Ishikawa (cell line): ENCODE data around the gene FAM120B.
A peak's percentile ranks its signal among the peaks of the same experiment; 100 is the strongest.

Experiments
- CEBPB ChIP-seq: IDR thresholded peaks from 2 replicates; pipeline ENCODE4 v1.6.1; 2012
- CREB1 ChIP-seq: IDR thresholded peaks from 2 replicates; pipeline ENCODE4 v1.6.1; 2012; ENCODE audit warnings: low read depth
- EGR1 ChIP-seq: IDR thresholded peaks from 2 replicates; pipeline ENCODE4 v1.6.1; 2012
- EP300 ChIP-seq: IDR thresholded peaks from 2 replicates; pipeline ENCODE4 v1.6.1; 2012; ENCODE audit warnings: borderline replicate concordance
- FOXM1 ChIP-seq: IDR thresholded peaks from 2 replicates; pipeline ENCODE4 v1.6.1; 2012; ENCODE audit warnings: low read depth, borderline replicate concordance
- MAX ChIP-seq: IDR thresholded peaks from 2 replicates; pipeline ENCODE4 v1.6.1; 2012
- NFIC ChIP-seq: IDR thresholded peaks from 2 replicates; pipeline ENCODE4 v1.6.1; 2012
- RAD21 ChIP-seq: IDR thresholded peaks from 2 replicates; pipeline ENCODE4 v1.6.1; 2012; ENCODE audit warnings: low read depth
- REST ChIP-seq: IDR thresholded peaks from 2 replicates; pipeline ENCODE4 v1.6.1; 2012; ENCODE audit warnings: low read depth, mild to moderate bottlenecking
- TAF1 ChIP-seq: IDR thresholded peaks from 2 replicates; pipeline ENCODE4 v1.6.1; 2012; ENCODE audit warnings: low read depth, mild to moderate bottlenecking
- TCF12 ChIP-seq: IDR thresholded peaks from 2 replicates; pipeline ENCODE4 v1.6.1; 2012; ENCODE audit warnings: low read depth
- TEAD4 ChIP-seq: IDR thresholded peaks from 2 replicates; pipeline ENCODE4 v1.6.1; 2012
- USF1 ChIP-seq: IDR thresholded peaks from 2 replicates; pipeline ENCODE4 v1.6.1; 2012
- YY1 ChIP-seq: IDR thresholded peaks from 2 replicates; pipeline ENCODE4 v1.6.1; 2012; ENCODE audit warnings: low read depth
- ZBTB7A ChIP-seq: IDR thresholded peaks from 2 replicates; pipeline ENCODE4 v1.6.1; 2012; ENCODE audit warnings: low read depth

FAM120B gene

GRCh38 chr6:170442596-170442995 is 136.0 kb downstream of the FAM120B start:
- TF ChIP-seq FOXM1: no peak
- no peak for TF ChIP-seq CEBPB
- no peak for TF ChIP-seq USF1
- no peak for TF ChIP-seq CREB1
- no peak for TF ChIP-seq EGR1
- no peak for TF ChIP-seq TEAD4
- no peak for TF ChIP-seq MAX
- TF ChIP-seq TCF12: no peak
- TF ChIP-seq RAD21: no peak
- TF ChIP-seq EP300: no peak
- TF ChIP-seq TAF1: no peak
- no peak for TF ChIP-seq YY1
- TF ChIP-seq NFIC: no peak
- TF ChIP-seq REST: no peak
- TF ChIP-seq ZBTB7A: no peak

- TF ChIP-seq EP300 (no peak), REST (no peak), USF1 (no peak), RAD21 (peak; percentile 7; the same call in 1 of the 2 replicates), CEBPB (no peak), FOXM1 (no peak), YY1 (no peak)
Observed at GRCh38 chr6:170443151-170443662, 136.6 kb downstream of the FAM120B start.

- TF ChIP-seq MAX (no peak), EGR1 (no peak), TAF1 (no peak), RAD21 (no peak), EP300 (no peak), NFIC (no peak), TCF12 (no peak)
Observed at GRCh38 chr6:170444056-170444591, 137.6 kb downstream of the FAM120B start.

GRCh38 chr6:170444811-170445211 is 138.3 kb downstream of the FAM120B start:
- TF ChIP-seq TCF12 (no peak), ZBTB7A (no peak), TEAD4 (no peak), MAX (no peak), YY1 (no peak)

- TF ChIP-seq TEAD4 (no peak), RAD21 (no peak)
Observed at GRCh38 chr6:170445487-170445886, 138.9 kb downstream of the FAM120B start.

- TF ChIP-seq CEBPB (no peak), TCF12 (no peak), EGR1 (no peak), TEAD4 (no peak), USF1 (no peak), ZBTB7A (no peak), EP300 (no peak), YY1 (no peak), TAF1 (no peak), FOXM1 (no peak), REST (no peak), RAD21 (no peak)
Observed at GRCh38 chr6:170445971-170446370, 139.4 kb downstream of the FAM120B start.
